ENCODE data around the gene SLC35G2.
"Not testable (repeated sequence)": the region's sequence is repeated elsewhere in the genome, so short reads cannot be mapped to it uniquely, and the experiment has no call there.

Gene SLC35G2

GRCh38 chr3:136891934-136892855, 73.3 kb downstream of the SLC35G2 start:
- no peak for DNase-seq

- DNase-seq = no peak
These were observed 75.0 kb downstream of the SLC35G2 start for GRCh38 chr3:136893848-136894443.

- DNase-seq = not testable (repeated sequence)
These were observed 78.2 kb downstream of the SLC35G2 start for GRCh38 chr3:136897171-136897570.

GRCh38 chr3:136898549-136898948, 79.6 kb downstream of the SLC35G2 start:
- no peak for DNase-seq

- no peak for DNase-seq
These were observed 80.0 kb downstream of the SLC35G2 start for GRCh38 chr3:136898954-136899353.

GRCh38 chr3:136899622-136900158, 80.8 kb downstream of the SLC35G2 start:
- DNase-seq = no peak

- DNase-seq = not testable (repeated sequence)
These were observed 81.8 kb downstream of the SLC35G2 start for GRCh38 chr3:136900694-136901093.

GRCh38 chr3:136901391-136901790, 82.5 kb downstream of the SLC35G2 start:
- DNase-seq = no peak

- not testable (repeated sequence) for DNase-seq
These were observed 83.6 kb downstream of the SLC35G2 start for GRCh38 chr3:136902530-136902929.

GRCh38 chr3:136903899-136904298, 85.0 kb downstream of the SLC35G2 start:
- no peak for DNase-seq

- no peak for DNase-seq
These were observed 85.8 kb downstream of the SLC35G2 start for GRCh38 chr3:136904746-136905145.

Measured in activated CD4-positive, alpha-beta T cell treated with anti-CD3 and anti-CD28 coated beads for 1 hour (primary cell).